Liver (tissue), 9 donors: ENCODE measurements around the gene PPP1R14D. TPM values are rescaled to one million over a fixed set of nuclear protein-coding genes. Genes with fewer than 3 reads are reported as not detected.

ENCODE experiments used
- DNase-seq: peaks from one replicate; pipeline ENCODE4 v3.0.0-alpha.2; 2017; ENCODE audit warnings: low spot score
- H3K27ac ChIP-seq, 2 donors: one replicate each; pipeline ENCODE4 v1.7.0; 2013; ENCODE audit warnings: inconsistent platforms in 2 of 2, low read length in 2 of 2, control low read depth in 1 of 2, low read depth in 1 of 2, mild to moderate bottlenecking in 1 of 2
- H3K27me3 ChIP-seq, 4 donors: one replicate each; pipeline versions ENCODE4 v1.6.1 to v1.7.0; 2013; ENCODE audit warnings: low read length in 3 of 4, inconsistent platforms in 1 of 4, mild to moderate bottlenecking in 1 of 4, moderate library complexity in 1 of 4; ENCODE audit not compliant: control insufficient read depth in 4 of 4, insufficient read depth in 4 of 4
- H3K36me3 ChIP-seq, 4 donors: one replicate each; pipeline versions ENCODE4 v1.6.1 to v1.7.0; 2013; ENCODE audit warnings: low read length in 3 of 4, mild to moderate bottlenecking in 3 of 4, low read depth in 1 of 4, moderate library complexity in 1 of 4; ENCODE audit not compliant: control insufficient read depth in 4 of 4, insufficient read depth in 3 of 4
- H3K4me1 ChIP-seq, 4 donors: one replicate each; pipeline versions ENCODE4 v1.6.1 to v1.7.0; 2013; ENCODE audit warnings: low read length in 3 of 4, mild to moderate bottlenecking in 3 of 4, moderate library complexity in 1 of 4; ENCODE audit not compliant: control insufficient read depth in 4 of 4, insufficient read depth in 4 of 4
- H3K4me3 ChIP-seq, 3 donors: one replicate each; pipeline versions ENCODE4 v1.6.1 to v1.7.0; 2013; ENCODE audit warnings: low read length in 3 of 3, control low read depth in 1 of 3, low read depth in 1 of 3, mild to moderate bottlenecking in 1 of 3
- H3K9ac ChIP-seq, 2 donors: one replicate each; pipeline ENCODE4 v1.7.0; 2013; ENCODE audit warnings: low read length in 2 of 2, mild to moderate bottlenecking in 2 of 2, moderate library complexity in 2 of 2, control low read depth in 1 of 2, low read depth in 1 of 2
- H3K9me3 ChIP-seq, 4 donors: one replicate each; pipeline versions ENCODE4 v1.6.1 to v1.7.0; 2013; ENCODE audit warnings: low read length in 3 of 4; ENCODE audit not compliant: control insufficient read depth in 4 of 4
- ATF3 ChIP-seq: IDR thresholded peaks from 2 replicates; pipeline ENCODE4 v1.6.1; 2016; ENCODE audit warnings: antibody characterized with exemption
- CTCF ChIP-seq: fragments of 150-350 bp; IDR thresholded peaks from 2 replicates; pipeline ENCODE4 v1.5.1; 2017; ENCODE audit warnings: improper control_type of control experiment, low read depth, low read length; ENCODE audit not compliant: missing input control
- EGR1 ChIP-seq, 2 donors: IDR thresholded peaks; 2 replicates each; pipeline ENCODE4 v1.6.1; 2016 to 2018; ENCODE audit warnings: antibody characterized with exemption in 2 of 2, low read depth in 2 of 2
- FOXA1 ChIP-seq: IDR thresholded peaks from 2 replicates; pipeline ENCODE4 v1.6.1; 2016; ENCODE audit warnings: antibody characterized with exemption
- FOXA2 ChIP-seq: IDR thresholded peaks from 2 replicates; pipeline ENCODE4 v1.6.1; 2016; ENCODE audit warnings: antibody characterized with exemption
- GABPA ChIP-seq, 2 donors: IDR thresholded peaks in 1 of 2; conservative IDR thresholded peaks in 1 of 2; 2 replicates each; pipeline ENCODE4 v1.6.1; 2016; ENCODE audit warnings: antibody characterized with exemption in 2 of 2, mild to moderate bottlenecking in 1 of 2, moderate library complexity in 1 of 2
- HNF4A ChIP-seq, 2 donors: conservative IDR thresholded peaks; 2 replicates each; pipeline ENCODE4 v1.6.1; 2016; ENCODE audit warnings: antibody characterized with exemption in 2 of 2, mild to moderate bottlenecking in 2 of 2
- HNF4G ChIP-seq: IDR thresholded peaks from 2 replicates; pipeline ENCODE4 v1.6.1; 2016; ENCODE audit warnings: antibody characterized with exemption
- JUND ChIP-seq, 2 donors: IDR thresholded peaks; 2 replicates each; pipeline ENCODE4 v1.6.1; 2016; ENCODE audit warnings: antibody characterized with exemption in 2 of 2
- MAX ChIP-seq: IDR thresholded peaks from 2 replicates; pipeline ENCODE4 v1.6.1; 2016; ENCODE audit warnings: antibody characterized with exemption
- NR2F2 ChIP-seq: IDR thresholded peaks from 2 replicates; pipeline ENCODE4 v1.6.1; 2016; ENCODE audit warnings: antibody characterized with exemption
- RAD21 ChIP-seq, 2 donors: IDR thresholded peaks; 2 replicates each; pipeline ENCODE4 v1.6.1; 2016; ENCODE audit warnings: antibody characterized with exemption in 2 of 2, mild to moderate bottlenecking in 2 of 2
- REST ChIP-seq: IDR thresholded peaks from 2 replicates; pipeline ENCODE4 v1.6.1; 2016; ENCODE audit warnings: antibody characterized with exemption, mild to moderate bottlenecking
- RXRA ChIP-seq, 2 donors: IDR thresholded peaks; 2 replicates each; pipeline ENCODE4 v1.6.1; 2017 to 2018; ENCODE audit warnings: antibody characterized with exemption in 2 of 2, mild to moderate bottlenecking in 1 of 2
- SP1 ChIP-seq: IDR thresholded peaks from 2 replicates; pipeline ENCODE4 v1.6.1; 2018; ENCODE audit warnings: antibody characterized with exemption, mild to moderate bottlenecking
- TAF1 ChIP-seq: conservative IDR thresholded peaks from 2 replicates; pipeline ENCODE4 v1.6.1; 2016; ENCODE audit warnings: antibody characterized with exemption, mild to moderate bottlenecking
- YY1 ChIP-seq: IDR thresholded peaks from 2 replicates; pipeline ENCODE4 v1.6.1; 2016; ENCODE audit warnings: antibody characterized with exemption, mild to moderate bottlenecking
- ZBTB33 ChIP-seq: IDR thresholded peaks from 2 replicates; pipeline ENCODE4 v1.6.1; 2016; ENCODE audit warnings: antibody characterized with exemption
- WGBS: extraction: QIAGEN DNeasy Blood & Tissue Kit; methylation state at CpG from one replicate; pipeline ENCODE4 v1.1.7; 2013; 5-methylcytosine and 5-hydroxymethylcytosine counted together
- polyA plus RNA-seq, 2 donors: library from polyadenylated mRNA; stranded (reverse) in 1 of 2; unstranded in 1 of 2; fragments of 200-250 nt in 1 of 2; fragments of >200 nt in 1 of 2; fragmentation: Nextera tagmentation in 1 of 2; extraction: Ambion mirVana in 1 of 2; gene quantifications; one replicate each; pipeline versions ENCODE4 v1.2.1 to v1.2.3, GENCODE V29; 2013 to 2015
- total RNA-seq, 2 donors: library from RNA; depleted of rRNA; stranded (reverse); fragments of >200 nt; gene quantifications; one replicate each; pipeline ENCODE4 v1.2.3, GENCODE V29; 2014
- donor health status: healthy.
- donor health status: healthy.
- donor health status: healthy.
- donor health status: healthy.
- donor health status: healthy.

Gene PPP1R14D
- total and polyA plus RNA-seq, 4 donors: not detected

GRCh38 chr15:40830884-40831283, 2.4 kb upstream of the PPP1R14D start:
- Histone ChIP-seq H3K36me3 (no peaks in the 10 kb centered on the region), H3K4me1 (no peaks in the 10 kb centered on the region), H3K9ac (no peak overlapping the region), H3K27me3 (no peaks in the 10 kb centered on the region), H3K27ac (no peak overlapping the region), H3K4me3 (no peak overlapping the region), H3K9me3 (no peaks in the 10 kb centered on the region)
- TF ChIP-seq HNF4A (conservative IDR thresholded peaks at IDR 0.05) (no peak), JUND (IDR thresholded peaks at IDR 0.05) (no peak), RXRA (IDR thresholded peaks at IDR 0.05) (no peak), FOXA2 (no peak), MAX (no peak), RAD21 (IDR thresholded peaks at IDR 0.05) (no peak), GABPA (IDR thresholded peaks at IDR 0.05 in 1 of 2, conservative IDR thresholded peaks at IDR 0.05 in 1 of 2) (no peak), SP1 (no peak), TAF1 (no peak), HNF4G (no peak), REST (no peak), EGR1 (IDR thresholded peaks at IDR 0.05; ENCODE audit: low read depth in 2 of 2) (no peak), NR2F2 (no peak), YY1 (no peak), ZBTB33 (no peak), FOXA1 (no peak)
- DNase-seq: no peak
- WGBS: 85% methylated on average over 2 of the region's 2 CpGs

- Histone ChIP-seq H3K4me1 (no peaks in the 10 kb centered on the region), H3K4me3 (no peak overlapping the region), H3K27ac (no peak overlapping the region), H3K27me3 (no peaks in the 10 kb centered on the region), H3K9me3 (no peaks in the 10 kb centered on the region), H3K36me3 (no peaks in the 10 kb centered on the region), H3K9ac (no peak overlapping the region)
- DNase-seq: no peak
- WGBS: 82% methylated on average over 7 of the region's 7 CpGs
- TF ChIP-seq TAF1 (no peak), CTCF (no peak), REST (no peak), HNF4G (no peak), ZBTB33 (no peak), ATF3 (no peak), YY1 (no peak), GABPA (IDR thresholded peaks at IDR 0.05 in 1 of 2, conservative IDR thresholded peaks at IDR 0.05 in 1 of 2) (no peak), MAX (no peak), HNF4A (conservative IDR thresholded peaks at IDR 0.05) (no peak), NR2F2 (no peak), SP1 (no peak), RXRA (IDR thresholded peaks at IDR 0.05) (no peak), EGR1 (IDR thresholded peaks at IDR 0.05; ENCODE audit: low read depth in 2 of 2) (no peak), RAD21 (IDR thresholded peaks at IDR 0.05) (no peak), JUND (IDR thresholded peaks at IDR 0.05) (no peak)
These were observed 607 bp upstream of the PPP1R14D start for GRCh38 chr15:40829115-40829514.
